Measurements from ENCODE around the gene MYO1F. TPM values are rescaled to one million over a fixed set of nuclear protein-coding genes. Genes with fewer than 3 reads are reported as not detected.

Gene MYO1F
- total and polyA plus RNA-seq, 3 experiments from 2014 or later = 68.0 to 161 (median 81.3) TPM

- no peaks in the 10 kb centered on the region for H3K9me3 Mint-ChIP-seq
- H3K36me3 Mint-ChIP-seq = peaks cover 6 to 88% (median 15%) of the 10 kb centered on the region in 3 donors
- Histone ChIP-seq H3K4me3 (ENCODE audit: low read length) (no peak overlapping the region), H3K4me1 (ENCODE audit: insufficient read depth, low read length) (peaks cover 42% of the 10 kb centered on the region), H3K27me3 (ENCODE audit: insufficient read depth, low read length, poor library complexity, severe bottlenecking) (no peaks in the 10 kb centered on the region), H3K9me3 (ENCODE audit: low read length) (no peaks in the 10 kb centered on the region), H3K27ac (ENCODE audit: low read depth, low read length) (no peak overlapping the region), H3K36me3 (ENCODE audit: insufficient read depth, low read length) (peaks cover 24% of the 10 kb centered on the region)
- H3K4me3 Mint-ChIP-seq = peak overlapping the region in 2 of 7 donors; percentile 44 to 59
- CTCF ChIA-PET = interaction anchor here (0.7 to 2.0 kb wide), 6 partner anchors 24 to 101 kb away, joined by 3 to 6 read pairs (median 4); partner anchors contain the start of genes HNRNPM and ZNF414
- no peaks in the 10 kb centered on the region for H3K27me3 Mint-ChIP-seq
- no peak for DNase-seq
- peaks cover 38 to 70% (median 61%) of the 10 kb centered on the region in 3 donors for H3K4me1 Mint-ChIP-seq
- peak overlapping the region in 6 of 8 donors; percentile 51 to 82 (median 70) for H3K27ac Mint-ChIP-seq
- POLR2A ChIA-PET = interaction anchor here (0.5 kb wide), 1 partner anchor 13 kb away, joined by 3 read pairs; no protein-coding TSS in a partner anchor
Measured at GRCh38 chr19:8481616-8482015, 95.6 kb downstream of the MYO1F start.

- Mint-ChIP-seq H3K27me3 (no peaks in the 10 kb centered on the region), H3K27ac (peak overlapping the region; percentile 51 to 93 (median 70)), H3K4me3 (peak overlapping the region in 6 of 7 donors; percentile 5 to 59 (median 36)), H3K36me3 (peaks cover 6 to 87% (median 13%) of the 10 kb centered on the region in 3 donors), H3K9me3 (no peaks in the 10 kb centered on the region), H3K4me1 (peaks cover 37 to 70% (median 59%) of the 10 kb centered on the region in 3 donors)
- peaks cover 40% of the 10 kb centered on the region for H3K4me1 ChIP-seq (ENCODE audit: insufficient read depth, low read length)
- ChIA-PET CTCF (interaction anchor here (0.9 to 2.0 kb wide), 4 partner anchors 25 to 100 kb away, joined by 3 to 6 read pairs (median 4); partner anchors contain the start of genes HNRNPM and ZNF414), POLR2A (no interaction called here)
- no peak overlapping the region for H3K27ac ChIP-seq (ENCODE audit: low read depth, low read length)
- peak in 1 of 5 donors; percentile 34 for DNase-seq
- no peaks in the 10 kb centered on the region for H3K27me3 ChIP-seq (ENCODE audit: insufficient read depth, low read length, poor library complexity, severe bottlenecking)
- no peaks in the 10 kb centered on the region for H3K9me3 ChIP-seq (ENCODE audit: low read length)
- H3K4me3 ChIP-seq (ENCODE audit: low read length) = no peak overlapping the region
- H3K36me3 ChIP-seq (ENCODE audit: insufficient read depth, low read length) = peaks cover 25% of the 10 kb centered on the region
Measured at GRCh38 chr19:8481201-8481600, 96.0 kb downstream of the MYO1F start.

GRCh38 chr19:8478598-8478997, 98.6 kb downstream of the MYO1F start:
- no peaks in the 10 kb centered on the region for H3K27me3 ChIP-seq (ENCODE audit: insufficient read depth, low read length, poor library complexity, severe bottlenecking)
- ChIA-PET CTCF (interaction anchor here (1.2 kb wide), 1 partner anchor 9 kb away, joined by 4 read pairs; no protein-coding TSS in a partner anchor), POLR2A (no interaction called here)
- Mint-ChIP-seq H3K27me3 (no peaks in the 10 kb centered on the region), H3K9me3 (no peaks in the 10 kb centered on the region), H3K27ac (peak overlapping the region in 6 of 8 donors; percentile 23 to 80 (median 62)), H3K4me3 (peak overlapping the region in 4 of 7 donors; percentile 5 to 38 (median 16)), H3K4me1 (peaks cover 48 to 80% (median 69%) of the 10 kb centered on the region in 3 donors), H3K36me3 (peaks cover 6 to 88% (median 21%) of the 10 kb centered on the region in 3 donors)
- no peak overlapping the region for H3K27ac ChIP-seq (ENCODE audit: low read depth, low read length)
- H3K4me1 ChIP-seq (ENCODE audit: insufficient read depth, low read length) = peaks cover 36% of the 10 kb centered on the region
- H3K4me3 ChIP-seq (ENCODE audit: low read length) = no peak overlapping the region
- DNase-seq = no peak
- H3K9me3 ChIP-seq (ENCODE audit: low read length) = no peaks in the 10 kb centered on the region
- H3K36me3 ChIP-seq (ENCODE audit: insufficient read depth, low read length) = peaks cover 36% of the 10 kb centered on the region

- Histone ChIP-seq H3K4me1 (ENCODE audit: insufficient read depth, low read length) (peaks cover 36% of the 10 kb centered on the region), H3K27ac (ENCODE audit: low read depth, low read length) (no peak overlapping the region), H3K9me3 (ENCODE audit: low read length) (no peaks in the 10 kb centered on the region), H3K27me3 (ENCODE audit: insufficient read depth, low read length, poor library complexity, severe bottlenecking) (no peaks in the 10 kb centered on the region), H3K4me3 (ENCODE audit: low read length) (no peak overlapping the region), H3K36me3 (ENCODE audit: insufficient read depth, low read length) (peaks cover 34% of the 10 kb centered on the region)
- Mint-ChIP-seq H3K4me1 (peaks cover 48 to 79% (median 69%) of the 10 kb centered on the region in 3 donors), H3K27me3 (no peaks in the 10 kb centered on the region), H3K4me3 (peak overlapping the region in 4 of 7 donors; percentile 1 to 49 (median 39)), H3K36me3 (peaks cover under 1 to 87% (median 20%) of the 10 kb centered on the region in 3 donors), H3K27ac (peak overlapping the region in 7 of 8 donors; percentile 8 to 82 (median 70)), H3K9me3 (no peaks in the 10 kb centered on the region)
- POLR2A ChIA-PET = no interaction called here
- DNase-seq = no peak
- CTCF ChIA-PET = no interaction called here
Measured at GRCh38 chr19:8477889-8478288, 99.4 kb downstream of the MYO1F start.

- no peak for DNase-seq
- Histone ChIP-seq H3K27me3 (ENCODE audit: insufficient read depth, low read length, poor library complexity, severe bottlenecking) (no peaks in the 10 kb centered on the region), H3K27ac (ENCODE audit: low read depth, low read length) (no peak overlapping the region), H3K36me3 (ENCODE audit: insufficient read depth, low read length) (peaks cover 37% of the 10 kb centered on the region), H3K4me3 (ENCODE audit: low read length) (no peak overlapping the region), H3K4me1 (ENCODE audit: insufficient read depth, low read length) (peaks cover 36% of the 10 kb centered on the region), H3K9me3 (ENCODE audit: low read length) (no peaks in the 10 kb centered on the region)
- Mint-ChIP-seq H3K4me3 (no peak overlapping the region), H3K27me3 (no peaks in the 10 kb centered on the region), H3K4me1 (peaks cover 46 to 71% (median 58%) of the 10 kb centered on the region in 3 donors), H3K27ac (peak overlapping the region in 3 of 8 donors; percentile 53 to 83 (median 64)), H3K9me3 (no peaks in the 10 kb centered on the region), H3K36me3 (peaks cover 0 to 84% (median 22%) of the 10 kb centered on the region in 3 donors)
- POLR2A ChIA-PET = interaction anchor here (0.6 kb wide), 1 partner anchor 166 kb away, joined by 3 read pairs; no protein-coding TSS in a partner anchor
- CTCF ChIA-PET = interaction anchor here (1.4 kb wide), 1 partner anchor 11 kb away, joined by 6 read pairs; no protein-coding TSS in a partner anchor
Measured at GRCh38 chr19:8476524-8476923, 100.7 kb downstream of the MYO1F start.

- POLR2A ChIA-PET = interaction anchor here (0.7 to 1.1 kb wide), 2 partner anchors 31 to 96 kb away, joined by 3 to 10 read pairs; no protein-coding TSS in a partner anchor
- Histone ChIP-seq H3K4me1 (ENCODE audit: insufficient read depth, low read length) (peaks cover 27% of the 10 kb centered on the region), H3K27me3 (ENCODE audit: insufficient read depth, low read length, poor library complexity, severe bottlenecking) (no peaks in the 10 kb centered on the region), H3K36me3 (ENCODE audit: insufficient read depth, low read length) (peaks cover 50% of the 10 kb centered on the region), H3K9me3 (ENCODE audit: low read length) (no peaks in the 10 kb centered on the region), H3K4me3 (ENCODE audit: low read length) (no peak overlapping the region), H3K27ac (ENCODE audit: low read depth, low read length) (no peak overlapping the region)
- H3K36me3 Mint-ChIP-seq = peaks cover 0 to 87% (median 21%) of the 10 kb centered on the region in 3 donors
- no peak for DNase-seq
- H3K27me3 Mint-ChIP-seq = no peaks in the 10 kb centered on the region
- CTCF ChIA-PET = interaction anchor here (0.6 to 1.4 kb wide), 2 partner anchors 12 to 13 kb away, joined by 3 to 6 read pairs; no protein-coding TSS in a partner anchor
- peaks cover 36 to 60% (median 45%) of the 10 kb centered on the region in 3 donors for H3K4me1 Mint-ChIP-seq
- no peak overlapping the region for H3K27ac Mint-ChIP-seq
- H3K9me3 Mint-ChIP-seq = no peaks in the 10 kb centered on the region
- H3K4me3 Mint-ChIP-seq = peak overlapping the region in 1 of 7 donors; percentile 36
Measured at GRCh38 chr19:8475005-8475404, 102.2 kb downstream of the MYO1F start.

- CTCF ChIA-PET = no interaction called here
- Histone ChIP-seq H3K9me3 (ENCODE audit: low read length) (no peaks in the 10 kb centered on the region), H3K36me3 (ENCODE audit: insufficient read depth, low read length) (peaks cover 58% of the 10 kb centered on the region), H3K27me3 (ENCODE audit: insufficient read depth, low read length, poor library complexity, severe bottlenecking) (no peaks in the 10 kb centered on the region), H3K27ac (ENCODE audit: low read depth, low read length) (no peak overlapping the region), H3K4me1 (ENCODE audit: insufficient read depth, low read length) (peaks cover 24% of the 10 kb centered on the region), H3K4me3 (ENCODE audit: low read length) (no peak overlapping the region)
- Mint-ChIP-seq H3K9me3 (no peaks in the 10 kb centered on the region), H3K4me3 (no peak overlapping the region), H3K36me3 (peaks cover 0 to 93% (median 30%) of the 10 kb centered on the region in 3 donors), H3K27ac (peak overlapping the region in 7 of 8 donors; percentile 15 to 89 (median 50)), H3K4me1 (peaks cover 39 to 54% (median 39%) of the 10 kb centered on the region in 3 donors), H3K27me3 (no peaks in the 10 kb centered on the region)
- DNase-seq = no peak
- POLR2A ChIA-PET = interaction anchor here (0.7 kb wide), 1 partner anchor 39 kb away, joined by 4 read pairs; no protein-coding TSS in a partner anchor
Measured at GRCh38 chr19:8473648-8474476, 103.4 kb downstream of the MYO1F start.

Data from CD8-positive, alpha-beta memory T cell (primary cell).